Stimulated activated CD8-positive, alpha-beta memory T cell treated with anti-CD3 and anti-CD28 coated beads, Interleukin-15, amount 100 ng/mL, for 4 hours (primary cell): Measurements from ENCODE around the gene NEK1.
A peak's percentile ranks its signal among the peaks of the same experiment; 100 is the strongest.

Source experiments
- DNase-seq, 2 donors: peaks; one replicate each; pipeline ENCODE4 v3.0.0-alpha.2; 2020; ENCODE audit warnings: low read depth in 2 of 2

Gene NEK1, protein sequence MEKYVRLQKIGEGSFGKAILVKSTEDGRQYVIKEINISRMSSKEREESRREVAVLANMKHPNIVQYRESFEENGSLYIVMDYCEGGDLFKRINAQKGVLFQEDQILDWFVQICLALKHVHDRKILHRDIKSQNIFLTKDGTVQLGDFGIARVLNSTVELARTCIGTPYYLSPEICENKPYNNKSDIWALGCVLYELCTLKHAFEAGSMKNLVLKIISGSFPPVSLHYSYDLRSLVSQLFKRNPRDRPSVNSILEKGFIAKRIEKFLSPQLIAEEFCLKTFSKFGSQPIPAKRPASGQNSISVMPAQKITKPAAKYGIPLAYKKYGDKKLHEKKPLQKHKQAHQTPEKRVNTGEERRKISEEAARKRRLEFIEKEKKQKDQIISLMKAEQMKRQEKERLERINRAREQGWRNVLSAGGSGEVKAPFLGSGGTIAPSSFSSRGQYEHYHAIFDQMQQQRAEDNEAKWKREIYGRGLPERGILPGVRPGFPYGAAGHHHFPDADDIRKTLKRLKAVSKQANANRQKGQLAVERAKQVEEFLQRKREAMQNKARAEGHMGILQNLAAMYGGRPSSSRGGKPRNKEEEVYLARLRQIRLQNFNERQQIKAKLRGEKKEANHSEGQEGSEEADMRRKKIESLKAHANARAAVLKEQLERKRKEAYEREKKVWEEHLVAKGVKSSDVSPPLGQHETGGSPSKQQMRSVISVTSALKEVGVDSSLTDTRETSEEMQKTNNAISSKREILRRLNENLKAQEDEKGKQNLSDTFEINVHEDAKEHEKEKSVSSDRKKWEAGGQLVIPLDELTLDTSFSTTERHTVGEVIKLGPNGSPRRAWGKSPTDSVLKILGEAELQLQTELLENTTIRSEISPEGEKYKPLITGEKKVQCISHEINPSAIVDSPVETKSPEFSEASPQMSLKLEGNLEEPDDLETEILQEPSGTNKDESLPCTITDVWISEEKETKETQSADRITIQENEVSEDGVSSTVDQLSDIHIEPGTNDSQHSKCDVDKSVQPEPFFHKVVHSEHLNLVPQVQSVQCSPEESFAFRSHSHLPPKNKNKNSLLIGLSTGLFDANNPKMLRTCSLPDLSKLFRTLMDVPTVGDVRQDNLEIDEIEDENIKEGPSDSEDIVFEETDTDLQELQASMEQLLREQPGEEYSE (N-terminal part only)

DNA sequence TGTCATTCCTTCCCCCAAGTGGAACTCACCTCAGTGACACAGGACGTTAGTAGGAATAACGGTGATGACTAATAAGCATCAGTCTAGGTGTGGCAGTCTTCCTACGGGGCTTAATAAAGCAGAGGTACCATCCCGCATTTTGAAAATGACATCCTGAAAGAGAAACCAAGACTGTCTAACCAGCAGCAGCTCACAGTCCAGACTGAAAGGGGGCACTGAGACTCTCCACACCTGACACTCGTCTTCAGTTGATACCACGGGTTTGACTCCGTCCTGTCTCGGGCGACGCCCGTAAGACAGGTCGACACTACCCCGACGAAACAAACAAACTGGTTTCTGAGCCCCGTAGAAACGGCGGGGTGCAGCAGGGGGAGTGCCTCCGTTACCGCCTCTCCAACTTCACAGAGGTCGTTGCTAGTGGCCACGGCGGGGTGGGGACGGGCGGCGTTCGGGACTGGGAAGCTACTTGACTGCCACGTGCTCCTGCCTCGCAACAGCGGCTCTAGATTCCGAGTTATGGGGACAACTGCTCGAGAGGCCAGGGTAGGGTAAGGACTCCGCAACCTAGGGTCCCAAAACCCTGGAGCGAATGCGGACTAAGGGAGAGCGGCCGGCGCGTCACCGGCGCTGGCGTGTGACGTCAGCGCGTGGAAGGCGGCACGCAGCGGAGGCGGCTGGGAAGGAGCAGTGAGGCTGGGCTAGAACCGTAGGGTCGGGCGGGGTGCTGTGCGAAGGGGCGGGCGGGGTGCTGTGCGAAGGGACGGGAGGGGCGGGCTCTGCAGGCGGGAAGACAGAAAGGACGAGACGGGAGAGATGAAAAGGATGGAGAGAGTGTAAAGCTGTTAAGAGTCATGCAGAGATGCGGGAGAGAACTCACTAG is at the start of gene NEK1:
Gene NEK1 (minus strand): TSS at position 593 of the 880 bp plus-strand sequence. CDS start 9,953 bp downstream, outside the sequence.
- peak; percentile 74 to 77 for DNase-seq

DNA sequence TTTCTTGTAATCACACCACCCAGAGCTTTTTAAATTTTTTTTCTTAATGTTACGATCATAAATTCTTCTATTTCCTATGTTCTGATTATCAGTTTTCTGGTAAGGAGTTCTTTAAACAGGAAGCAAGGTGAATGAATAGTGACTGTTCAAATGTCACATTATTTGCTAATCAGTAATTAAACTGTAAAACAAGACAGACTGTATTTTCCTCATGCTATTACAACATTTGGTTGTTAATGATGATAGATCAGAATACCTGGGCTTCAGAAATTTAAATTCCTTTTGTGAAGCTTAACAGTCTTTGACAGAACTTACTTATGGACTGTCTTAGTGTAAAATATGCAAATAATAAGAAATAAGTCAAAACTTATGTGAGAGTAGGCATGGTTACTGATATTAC is 49.4 kb upstream of the NEK1 start:
- DNase-seq = no peak

DNA sequence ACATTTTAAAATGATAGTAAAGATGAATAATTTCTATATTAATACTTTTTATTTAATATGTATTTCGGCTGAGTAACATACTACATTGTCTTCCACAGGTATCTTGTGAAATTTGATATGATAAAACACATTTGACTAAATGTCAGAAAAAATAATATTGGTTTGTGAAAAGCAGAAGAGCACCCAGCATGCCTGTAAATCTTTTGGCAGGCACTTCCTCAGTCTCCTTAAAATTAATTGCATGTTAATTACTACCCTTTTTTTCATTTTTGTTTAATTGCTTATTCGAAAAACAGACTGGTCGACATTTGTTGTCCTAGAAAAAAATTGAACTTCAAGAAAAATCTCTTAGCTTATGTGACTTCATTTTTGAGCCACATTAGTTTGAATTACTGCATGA is 48.5 kb upstream of the NEK1 start:
- no peak for DNase-seq

DNA sequence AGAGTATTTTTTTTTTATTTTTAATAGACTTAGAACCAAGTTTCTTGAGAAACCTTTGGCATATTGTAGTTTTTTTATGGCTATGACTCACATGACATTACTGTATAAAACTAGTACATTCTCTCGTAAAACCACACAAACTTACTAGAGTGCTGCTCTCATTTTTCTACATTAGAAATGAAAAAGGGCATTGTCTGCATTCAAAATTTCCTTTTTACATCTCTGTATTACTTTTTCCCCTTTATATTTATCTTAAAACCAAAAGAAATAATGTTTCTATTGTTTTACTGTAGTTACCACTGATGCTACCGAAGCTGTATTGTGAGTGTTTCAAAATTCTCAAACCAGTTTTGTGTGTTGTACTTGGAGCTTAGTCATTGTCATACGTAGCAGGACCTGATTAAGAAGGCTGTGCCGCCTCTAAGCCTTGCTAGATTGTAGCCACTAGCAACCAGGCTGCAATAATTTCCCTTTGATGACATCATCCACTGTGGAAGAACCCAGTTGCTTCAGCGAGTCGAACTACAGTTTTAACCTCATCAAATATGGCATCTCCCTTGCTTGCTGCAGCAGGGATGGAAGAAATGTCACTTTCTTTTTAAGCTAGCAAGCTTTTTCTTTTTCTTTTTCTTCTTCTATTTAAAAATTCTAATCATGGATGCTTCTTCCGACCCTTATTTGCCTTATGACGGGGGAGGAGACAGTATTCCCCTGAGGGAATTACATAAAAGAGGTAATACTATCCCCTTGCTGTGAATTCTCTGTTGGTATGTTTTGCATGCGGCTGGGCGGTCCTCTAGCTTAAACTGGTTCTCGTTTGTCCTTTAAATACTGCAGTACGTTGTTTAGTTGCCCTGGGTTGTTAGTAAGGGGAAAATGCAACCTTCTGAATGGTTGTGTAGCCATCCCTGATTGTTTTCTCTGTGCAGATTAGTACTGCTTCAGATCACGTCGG is 47.6 kb upstream of the NEK1 start:
- peak; percentile 17 to 59 for DNase-seq

DNA sequence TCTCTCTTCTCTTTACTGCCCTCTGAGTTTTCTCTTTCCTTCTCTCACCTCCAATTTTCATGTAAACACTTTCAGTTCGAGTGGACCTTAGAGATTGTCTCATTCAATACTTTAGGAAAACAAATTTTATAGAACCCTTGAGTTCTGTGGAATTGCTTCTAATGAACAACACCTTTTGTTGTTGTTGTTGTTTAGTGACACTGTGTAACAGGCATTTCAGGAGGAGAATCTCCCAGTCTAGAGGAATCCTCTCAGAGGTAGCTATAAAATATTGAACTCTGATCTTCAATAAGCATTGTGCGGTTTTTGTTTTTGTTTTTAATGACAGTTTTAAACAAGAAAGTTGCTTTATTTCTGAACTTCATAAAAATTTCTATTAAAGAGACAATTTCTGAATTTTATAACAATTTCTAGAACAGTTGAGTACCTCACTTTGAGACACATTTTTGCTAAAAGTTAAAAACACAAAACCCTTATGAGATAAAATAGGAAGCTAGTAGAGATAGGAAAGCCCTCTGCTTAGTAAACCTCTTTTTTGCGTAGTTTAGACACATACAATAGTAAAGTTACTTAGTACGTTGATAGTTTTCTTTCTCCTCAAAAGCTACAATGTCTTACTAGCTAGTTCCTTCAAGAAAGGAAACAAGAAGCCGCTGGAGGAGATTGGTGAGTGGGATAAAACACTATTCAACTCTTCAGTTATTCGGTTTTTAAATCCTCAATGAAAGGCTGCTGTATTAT is 46.8 kb upstream of the NEK1 start:
- DNase-seq = no peak

DNA sequence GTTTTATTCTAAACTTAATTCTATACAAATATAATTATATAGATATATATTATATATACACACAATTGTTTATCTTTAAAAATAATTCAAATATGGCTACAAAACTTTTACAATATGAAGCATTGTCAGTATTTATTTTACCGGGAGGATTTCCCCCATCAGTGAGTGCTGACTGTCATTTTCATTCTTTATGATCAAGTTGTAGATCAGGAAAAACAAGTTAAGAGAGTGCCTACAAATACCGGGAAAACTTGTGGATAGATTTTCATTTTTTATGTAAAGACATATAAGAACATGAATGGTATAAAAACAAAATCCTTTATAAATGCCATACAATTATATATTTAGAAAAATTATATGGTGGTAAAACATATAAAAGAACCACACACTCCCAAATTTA is 45.8 kb upstream of the NEK1 start:
- no peak for DNase-seq

DNA sequence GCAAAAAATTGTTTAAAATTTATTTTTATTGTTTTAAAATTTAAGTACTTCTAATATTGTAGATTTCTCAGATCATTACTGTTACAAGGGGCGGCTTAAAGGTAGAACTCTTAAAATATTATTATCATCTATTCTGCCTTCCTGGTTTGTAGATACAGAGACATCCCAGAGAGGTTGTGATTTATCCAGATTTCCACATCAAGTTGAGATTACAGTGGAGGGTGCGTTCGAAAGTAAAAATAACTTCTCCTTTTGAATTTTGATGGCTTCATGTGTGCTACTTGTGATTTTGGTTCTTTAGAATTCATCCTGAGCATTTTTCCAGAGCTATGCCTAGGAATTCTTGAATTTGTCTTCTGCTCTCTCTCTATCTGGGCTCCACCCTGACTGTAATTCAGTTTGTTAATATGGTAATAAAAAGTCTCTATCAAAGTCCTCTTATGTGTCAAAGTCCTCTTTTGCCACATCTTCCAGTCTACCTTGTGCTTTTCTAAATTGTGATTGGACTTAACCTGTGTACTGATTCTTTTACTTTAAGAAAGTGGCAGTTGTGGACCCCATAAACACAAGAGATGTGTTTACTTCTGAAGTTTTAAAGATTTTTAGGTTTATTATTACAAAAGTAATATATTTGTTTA is 45.2 kb upstream of the NEK1 start:
- no peak for DNase-seq

DNA sequence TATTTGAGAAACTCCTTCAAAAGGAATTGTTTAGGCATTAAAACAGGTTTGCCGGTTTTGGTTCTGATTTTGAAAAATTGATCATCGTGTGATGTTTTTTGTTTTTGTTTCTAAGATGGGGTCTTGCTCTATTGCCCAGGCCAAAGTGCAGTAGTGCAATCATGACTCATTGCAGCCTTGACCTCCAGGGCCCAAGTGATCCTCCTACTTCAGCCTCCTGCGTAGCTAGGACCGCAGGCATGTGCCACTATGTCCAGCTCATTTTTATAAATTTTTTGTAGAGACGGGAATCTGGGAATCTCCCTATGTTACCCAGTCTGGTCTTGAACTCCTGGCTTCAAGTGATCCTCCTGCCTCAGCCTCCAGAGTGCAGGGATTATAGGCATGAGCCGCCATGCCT is 43.0 kb upstream of the NEK1 start:
- no peak for DNase-seq

DNA sequence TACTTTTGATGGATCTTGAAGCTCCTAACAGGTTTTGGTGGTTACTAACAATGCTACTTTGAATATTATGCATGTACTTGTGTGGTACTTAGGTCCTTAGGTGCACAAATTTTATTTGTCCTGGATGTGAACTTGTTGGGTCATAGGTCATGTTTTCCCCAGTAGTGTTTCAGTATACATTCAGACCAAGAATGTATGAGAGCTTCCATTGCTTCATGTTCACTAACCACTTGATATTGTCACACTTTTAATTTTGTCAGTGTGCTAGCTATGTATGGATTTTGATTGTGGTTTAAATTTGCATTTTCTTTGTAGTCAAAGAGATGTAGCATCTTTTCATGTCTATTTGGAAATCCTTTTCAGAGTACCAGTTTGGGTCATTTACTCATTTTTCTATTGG is 40.2 kb upstream of the NEK1 start:
- no peak for DNase-seq

DNA sequence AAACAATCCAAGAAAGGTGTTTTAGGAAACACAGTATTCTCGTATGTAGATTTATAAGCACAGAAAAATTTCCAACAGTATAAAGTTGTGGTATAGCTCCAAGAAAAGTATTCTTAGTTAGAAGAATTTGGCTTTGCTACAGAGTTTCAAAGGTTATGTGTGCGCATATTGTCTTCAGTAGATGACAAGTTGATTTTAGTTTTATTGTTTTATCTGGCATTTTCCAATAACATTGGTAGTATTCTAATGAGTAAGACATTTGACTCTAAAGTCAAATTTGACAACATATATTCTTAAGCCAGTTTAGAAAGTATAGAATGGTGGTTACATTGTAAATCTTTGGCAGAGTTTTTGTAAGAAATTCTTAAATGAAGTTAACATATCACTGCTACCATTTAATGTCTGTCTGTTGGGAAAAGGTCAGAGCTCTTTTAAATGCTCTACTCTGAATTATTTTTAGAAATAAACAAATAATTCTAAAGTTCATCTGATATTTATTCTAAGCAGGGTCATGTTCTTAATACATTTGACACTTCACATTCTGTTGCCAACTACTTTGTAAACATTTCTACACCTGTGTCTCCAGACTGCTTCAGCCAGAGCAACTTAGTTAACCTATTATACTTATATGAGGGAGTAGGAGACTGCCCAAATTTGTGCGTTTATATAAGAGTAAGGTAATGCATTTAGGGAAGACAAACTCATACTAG is 38.0 kb upstream of the NEK1 start:
- DNase-seq = no peak

DNA sequence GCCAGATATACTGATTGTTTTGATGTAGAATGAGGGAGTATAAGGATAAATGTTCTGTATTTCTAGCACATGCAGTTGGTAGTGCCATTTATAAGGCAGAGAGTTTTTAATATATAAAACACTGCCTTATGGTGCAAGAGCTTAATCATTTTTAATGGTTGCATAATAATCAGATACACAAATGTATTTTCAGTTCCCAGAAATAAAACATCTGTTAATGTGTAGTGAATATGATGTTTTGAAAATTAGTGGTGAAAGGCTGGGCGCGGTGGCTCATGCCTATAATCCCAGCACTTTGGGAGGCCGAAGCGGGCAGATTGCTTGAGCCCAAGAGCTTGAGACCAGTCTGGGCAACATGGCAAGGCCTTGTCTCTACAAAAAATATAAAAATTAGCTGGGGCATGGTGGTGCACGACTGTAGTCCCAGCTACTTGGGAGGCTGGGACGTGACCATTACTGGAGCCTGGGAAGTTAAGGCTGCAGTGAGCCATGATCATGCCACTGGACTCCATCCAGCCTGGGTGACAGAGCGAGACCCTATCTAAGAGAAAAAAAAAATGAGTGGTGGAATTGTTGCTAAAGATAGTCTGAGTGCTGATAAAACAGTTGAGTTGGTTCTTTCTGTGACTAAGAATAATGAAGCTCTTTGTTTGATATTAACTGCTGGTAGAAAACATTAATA is 37.3 kb upstream of the NEK1 start:
- DNase-seq = no peak

DNA sequence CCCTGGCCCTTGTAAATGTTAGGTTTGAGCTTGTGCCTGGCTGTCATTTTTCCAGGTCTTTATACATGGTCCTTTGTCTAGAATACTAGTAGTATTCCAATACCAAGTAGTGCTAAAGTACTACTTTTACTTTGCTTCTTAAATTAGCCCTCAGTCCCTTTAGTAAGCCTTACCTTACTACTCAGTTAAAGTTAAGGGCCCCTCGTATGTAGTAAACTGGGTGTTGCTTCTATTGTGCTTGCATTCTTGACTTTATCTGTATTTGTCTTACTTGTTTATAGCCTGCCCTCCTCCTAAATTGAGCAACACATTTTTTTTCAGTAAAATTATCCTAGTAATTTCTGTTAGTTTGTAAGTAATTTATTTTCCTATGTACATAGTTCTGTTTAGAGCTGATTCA is 33.2 kb upstream of the NEK1 start:
- DNase-seq = no peak

DNA sequence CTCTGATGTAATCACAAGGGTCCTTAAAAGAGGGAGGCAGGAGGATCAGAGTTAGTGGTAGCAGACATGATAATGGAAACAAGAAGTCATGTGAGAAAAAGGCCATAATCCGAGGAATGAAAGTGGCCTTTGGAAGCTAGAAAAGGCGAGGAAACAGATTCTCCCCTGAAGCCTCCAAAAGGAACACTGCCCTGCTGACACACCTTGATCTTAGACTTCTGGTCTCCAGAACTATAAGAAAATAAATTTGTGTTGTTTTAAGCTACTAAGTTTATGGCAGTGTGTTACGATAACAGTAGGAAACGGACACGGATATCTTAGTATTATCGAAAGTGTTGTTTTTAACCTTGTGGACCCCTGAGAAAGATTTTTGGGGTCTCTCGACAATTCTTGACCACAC is 32.4 kb upstream of the NEK1 start:
- DNase-seq = no peak

DNA sequence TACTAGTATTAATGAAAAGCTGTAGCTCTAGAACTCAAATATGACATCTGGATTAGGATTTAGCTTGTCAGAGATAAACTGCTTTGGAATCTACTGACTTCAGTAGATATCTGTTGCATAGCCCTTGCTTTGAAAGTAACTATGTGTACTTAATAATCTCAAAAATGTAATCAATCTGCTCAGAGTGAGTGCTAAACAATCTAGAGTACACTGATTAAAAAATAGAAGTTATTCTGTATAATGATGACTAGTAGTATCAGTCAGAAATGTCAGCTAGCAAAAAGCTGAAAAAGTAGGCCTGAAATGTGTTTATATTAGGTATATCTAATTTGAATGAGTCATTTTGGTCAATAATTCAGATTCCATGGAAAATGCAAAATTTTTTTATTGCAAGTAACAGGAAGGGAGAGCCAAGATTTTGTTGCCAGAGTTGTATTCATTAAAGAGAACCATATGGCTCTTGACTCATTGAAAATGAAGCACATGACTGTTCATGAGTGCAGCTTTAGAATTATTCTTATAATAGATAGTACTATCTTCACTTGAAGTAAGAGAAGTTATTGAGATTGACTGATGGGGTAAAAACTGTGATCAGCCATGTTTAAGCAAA is 28.0 kb upstream of the NEK1 start:
- DNase-seq = no peak

DNA sequence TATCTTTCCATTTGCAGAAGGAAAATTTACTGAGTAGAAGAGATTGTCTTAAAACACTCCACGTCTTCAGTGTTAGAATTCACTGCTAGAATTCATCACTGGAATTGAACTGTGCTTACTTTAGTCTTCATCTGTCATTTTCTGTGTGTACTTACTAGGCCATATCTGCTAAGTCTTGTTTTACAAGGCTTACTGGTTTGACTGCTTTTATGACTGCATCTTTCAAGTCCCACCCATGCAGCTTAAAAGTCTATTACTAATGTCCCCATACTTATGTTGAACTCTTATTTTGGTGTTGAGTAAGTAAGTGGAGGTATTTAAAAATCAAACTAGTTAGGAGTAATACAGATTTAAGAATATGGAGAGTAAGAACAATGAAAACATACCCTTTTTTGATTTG is 22.6 kb upstream of the NEK1 start:
- no peak for DNase-seq

DNA sequence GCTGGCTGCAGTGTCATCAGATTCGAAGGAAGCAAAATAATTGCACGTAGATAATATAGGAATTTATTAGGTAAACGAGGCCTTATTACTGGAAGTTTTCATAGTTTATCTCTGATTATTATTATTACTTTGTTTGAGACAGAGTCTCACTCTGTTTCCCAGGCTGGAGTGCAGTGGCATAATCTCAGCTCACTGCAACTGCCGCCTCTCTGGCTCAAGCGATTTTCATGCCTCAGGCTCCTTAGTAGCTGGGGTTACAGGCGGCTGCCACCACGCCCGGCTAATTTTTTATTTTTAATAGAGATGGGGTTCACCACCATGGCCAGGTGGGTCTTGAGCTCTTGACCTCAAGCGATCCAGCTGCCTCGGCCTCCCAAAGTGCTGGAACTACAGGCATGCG is 20.5 kb upstream of the NEK1 start:
- DNase-seq = no peak

DNA sequence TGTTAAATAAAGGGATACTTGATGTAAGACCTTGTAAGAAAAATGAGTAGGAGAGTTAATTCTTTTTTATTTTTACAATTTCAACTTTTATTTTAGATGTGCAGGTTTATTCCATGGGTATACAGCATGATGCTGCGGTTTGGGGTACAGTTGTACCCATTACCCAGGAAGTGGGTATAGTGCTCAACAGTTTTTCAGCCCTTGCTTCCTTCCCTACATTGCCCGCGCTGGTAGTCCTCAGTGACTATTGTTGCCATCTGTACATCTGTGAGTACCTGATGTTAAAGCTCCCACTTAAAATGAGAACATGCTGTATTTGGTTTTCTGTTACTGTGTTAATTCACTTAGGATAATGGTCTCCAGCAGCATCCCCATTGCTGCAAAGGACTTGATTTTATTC is 17.7 kb upstream of the NEK1 start:
- no peak for DNase-seq
